HG03342 (cell line): ENCODE results near the gene DNM2.

Experiments used
- ATAC-seq: cut with Tn5 transposase; IDR thresholded peaks from one replicate; pipeline ENCODE4 v1.9.1; 2021; ENCODE audit warnings: mild to moderate bottlenecking, moderate library complexity; ENCODE audit not compliant: unreplicated experiment

Gene DNM2

DNA sequence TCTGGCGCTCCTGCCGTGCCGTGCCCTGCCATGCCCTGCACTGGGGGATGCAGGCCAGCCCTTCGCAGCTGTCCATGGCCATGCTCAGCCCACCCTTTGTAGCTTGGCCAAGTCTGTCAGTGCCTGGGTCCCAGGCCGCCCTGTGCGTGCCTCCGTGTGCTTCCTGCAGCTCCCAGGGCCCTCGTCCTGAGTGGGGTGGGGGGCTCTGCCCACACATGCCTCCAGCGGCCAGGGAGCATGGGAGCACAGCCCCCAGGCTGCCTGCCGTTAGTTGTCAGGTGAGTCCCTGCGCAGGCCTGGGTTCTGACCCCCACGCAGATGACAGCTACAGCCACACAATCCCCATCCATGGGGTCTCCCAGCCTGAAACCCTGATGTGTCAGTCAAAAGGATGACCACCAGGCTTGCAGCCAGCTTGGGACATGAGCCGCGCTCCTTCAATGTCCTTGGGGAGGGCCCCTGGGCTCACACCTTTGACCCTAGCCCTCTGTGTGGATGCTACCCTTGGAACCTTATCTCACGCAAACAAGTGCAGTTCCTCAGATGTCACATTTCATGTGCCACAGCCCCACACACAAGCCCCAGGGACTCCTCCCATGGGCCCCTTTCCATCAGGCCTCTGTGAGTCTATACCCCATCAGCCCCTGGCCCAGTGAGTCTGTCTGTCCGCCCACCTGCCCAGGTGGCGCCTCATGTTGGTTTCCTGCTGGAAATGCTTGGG is 93.7 kb downstream of the DNM2 start:
- no peak for ATAC-seq

DNA sequence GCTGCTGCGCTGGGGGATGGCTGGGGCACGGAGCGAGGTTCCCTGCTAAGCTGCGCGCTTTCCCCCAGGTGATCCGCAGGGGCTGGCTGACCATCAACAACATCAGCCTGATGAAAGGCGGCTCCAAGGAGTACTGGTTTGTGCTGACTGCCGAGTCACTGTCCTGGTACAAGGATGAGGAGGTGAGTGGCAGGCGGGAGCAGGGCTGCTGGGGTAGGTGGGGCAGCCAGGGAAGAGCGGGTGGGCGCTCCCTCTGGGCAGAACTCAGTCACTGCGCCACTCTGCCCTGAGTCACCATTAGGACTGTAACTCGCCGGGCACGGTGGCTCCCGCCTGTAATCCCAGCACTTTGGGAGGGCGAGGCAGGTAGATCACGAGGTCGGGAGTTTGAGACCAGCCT is 94.3 kb downstream of the DNM2 start:
- ATAC-seq: no peak

DNA sequence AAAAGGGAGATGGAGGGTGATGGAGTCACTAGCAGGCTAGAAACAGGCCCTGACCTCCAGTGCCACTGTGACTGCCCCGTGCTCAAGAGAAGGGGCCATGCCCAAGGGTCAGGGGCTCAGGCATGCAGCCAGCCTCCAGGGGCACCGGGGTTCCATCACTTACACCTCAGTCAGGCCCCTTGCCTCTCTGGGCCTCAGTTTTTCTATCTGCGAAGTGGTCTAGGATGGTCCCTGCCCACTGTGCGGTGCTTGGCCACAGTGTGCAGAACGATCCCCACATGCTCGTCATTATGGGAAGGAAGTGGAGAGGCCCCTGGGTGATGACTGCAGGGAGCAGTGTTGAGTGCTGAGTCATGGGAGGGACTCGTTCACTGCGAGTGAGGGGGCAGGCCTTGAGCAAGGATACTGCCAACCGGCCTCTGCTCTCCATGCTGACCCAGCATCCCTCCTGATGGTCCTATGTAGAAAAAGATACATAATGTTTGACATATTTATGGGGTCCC is 95.1 kb downstream of the DNM2 start:
- ATAC-seq: no peak

DNA sequence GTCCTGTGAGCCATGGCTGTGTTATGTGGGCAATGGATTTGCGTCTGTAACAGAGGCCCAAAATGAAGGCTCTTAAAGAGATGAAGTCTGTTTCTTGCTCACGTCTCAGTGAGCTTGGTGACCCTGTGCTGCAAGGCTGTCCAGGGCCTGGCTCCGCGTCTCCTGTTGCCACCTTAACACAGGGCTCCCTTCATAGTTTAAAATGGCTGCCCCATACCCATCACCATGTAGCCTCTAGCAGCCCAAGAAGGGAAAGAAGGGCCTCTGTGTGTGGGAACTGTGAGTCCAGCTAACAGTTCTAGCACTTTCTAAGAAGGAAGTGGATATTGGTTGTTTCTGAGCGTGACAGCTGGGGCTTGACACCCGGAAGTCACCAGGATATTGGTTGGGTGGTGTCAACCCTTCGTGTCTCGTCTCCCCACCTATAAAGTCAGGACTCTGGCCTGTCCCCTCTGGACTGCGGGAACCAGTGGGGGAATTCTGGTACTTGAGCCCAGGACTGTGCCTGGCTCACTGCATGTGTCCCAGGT is 97.2 kb downstream of the DNM2 start:
- ATAC-seq: no peak

DNA sequence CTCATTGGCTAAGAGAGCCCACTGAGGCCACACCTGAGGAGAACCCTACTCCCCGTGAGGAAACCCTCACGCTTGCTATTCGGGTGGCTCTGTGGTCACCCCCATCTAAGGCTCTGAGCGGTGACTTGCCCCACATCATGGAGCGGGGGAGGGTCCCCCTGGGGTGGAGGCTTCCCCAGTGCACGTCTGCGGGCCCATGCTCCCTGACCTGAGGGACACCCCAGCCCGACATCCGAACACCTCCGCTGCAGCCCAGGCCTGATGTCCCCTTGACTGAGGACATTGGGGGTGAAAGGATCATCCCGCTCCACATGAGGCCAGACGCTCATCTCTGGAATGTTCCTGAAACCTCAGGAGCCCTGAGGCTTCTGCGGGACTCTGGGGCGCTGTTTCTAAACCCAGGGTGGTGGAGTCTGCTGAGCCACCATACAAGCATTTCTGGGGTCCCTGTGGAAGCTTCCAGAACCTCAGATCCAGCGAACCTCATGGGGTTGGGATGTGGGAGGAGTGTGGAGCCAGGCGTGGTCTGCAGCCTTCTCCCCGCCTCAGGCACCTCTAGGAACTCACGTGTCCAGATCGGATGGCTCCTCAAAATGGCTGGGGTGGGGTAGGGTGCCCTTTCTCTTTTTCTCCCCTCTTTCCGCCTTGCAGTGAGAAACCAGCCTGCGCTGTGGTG is 98.2 kb downstream of the DNM2 start:
- ATAC-seq: no peak

DNA sequence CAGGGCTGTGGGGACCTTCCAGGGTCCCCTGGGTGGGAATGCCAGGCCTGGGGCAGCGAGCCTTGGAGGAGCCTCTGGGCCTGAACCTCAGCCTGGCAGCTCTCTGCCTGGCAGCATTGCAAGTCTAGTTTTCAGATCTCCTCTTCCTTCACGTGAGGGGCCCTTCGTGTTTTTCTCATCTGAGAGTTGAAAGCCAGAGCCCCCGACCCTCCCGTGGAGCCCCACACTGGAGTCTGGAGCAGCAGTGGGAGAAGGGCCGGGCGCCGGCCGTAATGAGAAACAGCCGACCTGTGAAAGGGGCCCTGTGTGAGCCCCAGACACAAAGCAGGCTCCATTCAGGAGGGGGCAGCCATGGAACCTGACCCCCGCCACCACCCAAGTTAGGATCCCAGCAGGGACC is 98.8 kb downstream of the DNM2 start:
- no peak for ATAC-seq

DNA sequence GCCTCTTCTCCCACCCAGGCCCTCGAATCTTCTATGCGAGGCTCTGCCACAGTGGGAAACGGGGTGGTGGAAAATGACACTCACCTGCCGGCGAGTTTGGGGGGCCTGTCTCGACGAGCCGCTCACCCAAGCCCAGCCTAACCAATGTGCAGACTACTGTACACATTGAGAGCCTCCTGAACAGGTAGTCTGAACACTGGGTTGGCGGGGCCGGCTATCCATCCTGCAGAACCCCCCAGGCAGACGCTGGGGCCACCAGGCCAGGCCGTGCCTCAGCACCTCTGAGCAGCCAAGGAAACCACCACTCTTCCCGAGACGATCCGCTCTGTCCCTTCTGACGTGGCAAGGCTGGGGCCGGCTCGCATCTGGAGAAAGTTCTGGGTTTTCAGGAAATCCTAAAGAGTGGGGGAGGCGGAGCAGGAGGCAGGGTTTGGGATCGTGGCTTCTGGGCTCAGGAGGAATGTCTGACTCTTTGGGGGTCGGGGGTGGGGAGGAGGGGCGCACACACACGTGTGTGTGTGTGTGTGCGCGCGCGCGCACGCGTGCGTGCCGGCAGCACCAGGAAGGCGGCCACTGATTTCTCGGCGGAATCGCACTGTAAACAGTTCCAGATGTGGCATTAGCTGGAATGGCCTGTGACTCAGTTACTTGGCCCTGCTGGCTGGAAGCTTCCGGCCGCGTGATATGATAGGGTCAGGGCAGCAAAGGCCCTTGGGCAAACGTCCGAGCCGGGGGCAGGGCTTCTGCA is 99.6 kb downstream of the DNM2 start:
- no peak for ATAC-seq

DNA sequence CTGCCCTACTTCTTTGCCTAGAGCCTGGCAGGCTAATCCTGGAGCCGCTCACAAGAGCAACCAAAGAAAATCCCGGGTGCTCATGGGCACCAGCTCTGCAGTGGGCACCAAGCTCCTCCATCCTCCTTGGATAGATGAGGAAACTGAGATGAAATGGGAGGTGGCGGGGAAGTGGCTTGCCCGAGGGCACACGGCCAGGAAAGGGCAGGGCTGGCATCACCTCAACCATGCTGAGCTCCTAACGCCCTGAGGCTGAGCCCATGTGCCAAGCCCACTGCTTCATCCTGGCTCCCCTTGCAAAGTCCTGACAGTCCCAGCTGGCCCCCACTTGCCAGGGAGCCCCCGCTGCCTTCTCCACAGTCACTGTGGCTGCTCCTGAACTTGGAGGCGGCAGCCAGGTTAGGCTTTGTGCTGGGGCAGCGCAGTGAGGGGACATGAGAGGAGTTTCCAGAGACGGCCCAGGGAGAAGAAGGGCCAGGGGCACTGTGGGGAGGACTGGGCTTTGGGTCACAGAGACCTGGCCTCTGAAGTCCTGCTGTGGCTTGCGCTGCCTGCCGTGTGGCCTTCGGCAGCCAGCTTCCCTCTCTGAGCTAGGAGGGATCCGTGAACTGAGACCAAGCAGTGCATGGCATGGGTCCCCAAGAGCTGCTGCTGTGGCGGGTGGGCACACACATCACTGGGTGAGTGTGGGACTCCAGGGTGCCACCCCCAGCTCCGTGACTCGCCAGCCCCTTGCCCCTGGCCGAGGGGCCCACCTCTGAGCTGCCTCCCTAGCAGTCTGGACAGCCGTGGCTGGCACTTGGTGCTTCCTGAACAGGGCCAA is 100.6 kb downstream of the DNM2 start:
- ATAC-seq: no peak

DNA sequence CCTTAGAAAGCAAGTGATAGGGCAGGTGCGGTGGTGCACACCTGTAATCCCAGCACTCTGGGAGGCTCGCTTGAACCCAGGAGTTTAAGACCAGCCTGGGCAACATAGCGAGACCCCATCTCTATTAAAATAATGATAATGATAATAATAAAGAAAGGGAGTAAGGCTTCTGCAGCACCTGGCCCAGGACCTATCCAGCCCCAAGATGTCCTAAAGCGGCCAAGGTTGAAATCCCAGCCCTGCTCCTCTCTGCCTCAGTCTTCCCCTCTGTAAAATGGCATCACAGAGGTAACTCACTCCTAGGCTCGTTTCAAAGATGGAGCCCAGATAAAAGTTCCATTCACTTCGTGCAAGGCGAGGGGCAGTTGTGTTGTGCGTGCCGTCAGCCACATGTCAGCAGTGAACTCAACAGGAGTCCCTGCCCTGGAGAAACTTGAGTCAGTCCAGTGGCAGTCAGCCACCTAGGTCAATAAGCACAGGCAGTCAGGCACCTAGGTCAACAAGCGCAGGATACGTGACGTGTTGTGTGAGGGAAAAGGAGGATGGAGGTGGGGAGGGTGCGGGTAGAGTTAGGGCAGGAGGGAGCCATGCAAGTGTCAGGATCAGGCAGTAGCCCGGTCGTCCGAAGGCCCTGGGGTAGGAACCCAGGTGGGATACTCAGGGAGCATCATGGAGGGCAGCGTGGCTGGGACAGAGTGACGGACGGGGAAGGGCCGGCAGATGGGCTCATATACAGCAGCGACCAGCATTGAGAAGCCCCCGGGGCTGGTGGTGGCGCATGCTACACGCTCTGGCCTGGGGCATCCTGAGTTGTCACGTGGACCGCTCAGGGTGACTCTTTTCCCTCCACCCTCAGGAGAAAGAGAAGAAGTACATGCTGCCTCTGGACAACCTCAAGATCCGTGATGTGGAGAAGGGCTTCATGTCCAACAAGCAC is 101.5 kb downstream of the DNM2 start:
- ATAC-seq: no peak

DNA sequence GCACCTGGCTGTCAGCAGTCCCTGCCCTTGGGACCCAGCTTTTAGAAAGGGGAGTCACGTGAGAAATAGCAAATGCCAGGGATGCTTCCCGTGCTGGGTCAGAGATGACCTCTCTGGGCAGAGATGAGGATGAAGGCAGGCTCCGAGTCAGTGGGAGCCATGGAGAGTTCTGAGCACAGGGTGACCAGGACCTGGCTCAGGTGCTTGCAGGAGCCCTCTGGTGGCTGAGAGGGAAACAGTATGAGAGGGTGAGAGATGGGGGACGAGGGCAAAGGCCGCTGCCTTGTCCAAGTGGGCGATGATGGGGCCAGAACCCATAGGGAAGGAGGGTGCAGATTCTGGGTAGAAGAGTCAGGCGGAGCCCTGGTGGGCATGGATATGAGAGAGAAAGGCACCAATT is 102.3 kb downstream of the DNM2 start:
- ATAC-seq: no peak

DNA sequence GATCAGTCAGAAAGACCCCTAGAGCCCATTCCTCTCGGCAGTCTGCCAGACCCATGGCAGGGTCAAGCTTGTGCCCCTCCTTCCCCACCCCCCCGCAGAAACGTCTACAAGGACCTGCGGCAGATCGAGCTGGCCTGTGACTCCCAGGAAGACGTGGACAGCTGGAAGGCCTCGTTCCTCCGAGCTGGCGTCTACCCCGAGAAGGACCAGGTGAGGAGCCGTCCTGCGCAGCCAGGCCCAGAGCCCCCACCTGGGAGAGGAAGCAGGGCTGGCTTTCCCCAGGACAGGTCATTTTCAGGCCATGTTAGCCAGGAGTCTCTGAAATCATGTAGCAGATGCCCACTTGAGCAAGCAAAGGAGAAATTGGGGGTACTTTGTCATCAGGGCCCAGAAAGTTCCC is 105.8 kb downstream of the DNM2 start:
- no peak for ATAC-seq

DNA sequence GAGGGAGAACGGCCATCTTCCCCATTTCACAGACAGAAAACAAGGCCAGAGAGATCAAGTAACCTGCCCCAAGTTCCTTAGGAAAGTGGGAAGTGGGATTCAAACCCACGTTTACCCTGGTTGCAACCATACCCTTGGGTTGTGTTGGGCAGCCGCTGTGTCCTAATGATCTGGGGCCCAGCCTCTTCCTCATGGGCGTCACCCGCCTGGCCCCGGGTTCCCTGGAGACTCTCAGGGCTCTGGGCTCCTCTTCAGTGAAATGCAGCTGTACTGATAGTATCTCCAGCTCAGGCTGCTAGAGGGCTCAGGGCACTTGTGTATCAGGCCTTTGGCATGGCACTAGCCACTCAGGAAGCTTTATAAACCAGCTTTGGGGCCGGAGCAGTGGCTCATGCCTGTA is 108.4 kb downstream of the DNM2 start:
- ATAC-seq: no peak

DNA sequence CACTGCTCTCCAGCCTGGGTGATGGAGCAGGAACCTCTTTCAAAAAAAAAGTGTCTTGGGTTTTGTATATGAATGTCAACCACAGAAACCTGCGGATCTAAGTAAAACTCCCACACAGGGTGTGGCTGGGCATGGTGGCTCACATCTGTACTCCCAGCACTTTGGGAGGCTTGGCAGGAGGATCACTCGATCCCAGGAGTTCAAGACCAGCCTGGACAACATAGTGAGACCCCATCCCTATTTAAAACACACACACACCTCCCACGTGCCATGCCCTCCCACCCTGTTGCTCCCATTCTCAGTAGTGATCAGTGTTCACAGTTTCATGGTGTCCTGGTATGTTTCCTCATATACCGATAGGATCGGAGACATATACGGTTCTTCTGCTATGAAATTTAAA is 109.0 kb downstream of the DNM2 start:
- no peak for ATAC-seq

DNA sequence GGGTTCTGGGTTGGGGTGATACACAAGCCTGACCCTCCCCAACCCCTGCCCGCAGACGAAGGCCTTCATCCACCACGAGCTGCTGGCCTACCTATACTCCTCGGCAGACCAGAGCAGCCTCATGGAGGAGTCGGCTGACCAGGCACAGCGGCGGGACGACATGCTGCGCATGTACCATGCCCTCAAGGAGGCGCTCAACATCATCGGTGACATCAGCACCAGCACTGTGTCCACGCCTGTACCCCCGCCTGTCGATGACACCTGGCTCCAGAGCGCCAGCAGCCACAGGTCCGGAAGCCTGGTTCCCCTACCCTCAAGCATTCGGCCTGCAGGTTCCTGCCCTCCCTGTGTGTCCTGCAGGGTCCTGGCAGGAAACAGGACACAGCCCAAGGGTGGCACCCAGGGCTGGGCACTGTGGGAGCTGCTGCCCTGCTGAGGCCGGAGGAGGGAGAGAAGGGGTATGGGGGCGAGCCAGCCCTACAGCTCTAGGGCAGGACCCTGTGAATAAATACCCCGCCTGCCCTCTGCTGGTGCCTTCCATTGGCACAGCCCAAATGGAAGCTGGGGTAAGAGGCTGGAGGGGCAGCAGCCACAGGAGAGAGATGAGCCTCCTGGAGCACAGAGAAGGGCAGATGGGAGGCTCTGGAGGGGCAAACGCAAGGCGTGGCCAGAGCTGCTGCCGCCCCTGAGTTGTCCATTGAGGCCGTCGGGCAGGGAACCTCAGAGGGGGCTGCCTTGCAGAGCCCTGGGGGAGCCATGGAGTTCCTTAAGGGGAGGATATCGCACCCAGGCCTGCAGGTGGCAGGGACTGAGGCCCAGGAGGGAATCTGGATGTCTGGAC is 111.3 kb downstream of the DNM2 start:
- ATAC-seq: no peak

DNA sequence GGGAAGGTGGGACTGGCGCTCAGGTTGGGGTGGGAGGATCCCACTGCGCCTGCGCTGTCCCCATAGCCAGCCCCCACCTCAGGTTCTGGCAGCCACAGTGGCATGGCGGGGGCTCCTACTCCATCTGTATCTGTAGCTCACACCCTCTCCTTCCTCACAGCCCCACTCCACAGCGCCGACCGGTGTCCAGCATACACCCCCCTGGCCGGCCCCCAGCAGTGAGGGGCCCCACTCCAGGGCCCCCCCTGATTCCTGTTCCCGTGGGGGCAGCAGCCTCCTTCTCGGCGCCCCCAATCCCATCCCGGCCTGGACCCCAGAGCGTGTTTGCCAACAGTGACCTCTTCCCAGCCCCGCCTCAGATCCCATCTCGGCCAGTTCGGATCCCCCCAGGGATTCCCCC is 112.1 kb downstream of the DNM2 start:
- no peak for ATAC-seq

DNA sequence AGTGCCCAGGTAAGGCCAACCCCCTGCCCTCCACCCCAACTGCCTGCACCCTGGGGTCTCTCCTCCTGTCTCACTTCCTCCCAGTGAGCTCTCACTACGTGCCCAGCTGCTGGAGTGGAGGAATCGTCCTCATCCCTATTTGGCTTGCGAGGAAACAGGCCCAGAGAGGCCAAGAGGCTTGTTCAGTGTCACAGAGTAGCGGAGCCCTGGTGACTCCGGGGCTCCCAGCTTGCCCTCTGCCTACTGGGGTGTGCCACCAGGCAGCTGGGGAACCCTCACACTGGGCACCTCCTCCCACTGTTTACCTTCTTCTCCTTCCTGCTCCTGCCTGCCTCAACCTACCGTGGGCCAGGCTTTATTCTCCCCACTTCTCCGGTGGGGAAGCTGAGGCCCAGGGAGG is 112.5 kb downstream of the DNM2 start:
- no peak for ATAC-seq

DNA sequence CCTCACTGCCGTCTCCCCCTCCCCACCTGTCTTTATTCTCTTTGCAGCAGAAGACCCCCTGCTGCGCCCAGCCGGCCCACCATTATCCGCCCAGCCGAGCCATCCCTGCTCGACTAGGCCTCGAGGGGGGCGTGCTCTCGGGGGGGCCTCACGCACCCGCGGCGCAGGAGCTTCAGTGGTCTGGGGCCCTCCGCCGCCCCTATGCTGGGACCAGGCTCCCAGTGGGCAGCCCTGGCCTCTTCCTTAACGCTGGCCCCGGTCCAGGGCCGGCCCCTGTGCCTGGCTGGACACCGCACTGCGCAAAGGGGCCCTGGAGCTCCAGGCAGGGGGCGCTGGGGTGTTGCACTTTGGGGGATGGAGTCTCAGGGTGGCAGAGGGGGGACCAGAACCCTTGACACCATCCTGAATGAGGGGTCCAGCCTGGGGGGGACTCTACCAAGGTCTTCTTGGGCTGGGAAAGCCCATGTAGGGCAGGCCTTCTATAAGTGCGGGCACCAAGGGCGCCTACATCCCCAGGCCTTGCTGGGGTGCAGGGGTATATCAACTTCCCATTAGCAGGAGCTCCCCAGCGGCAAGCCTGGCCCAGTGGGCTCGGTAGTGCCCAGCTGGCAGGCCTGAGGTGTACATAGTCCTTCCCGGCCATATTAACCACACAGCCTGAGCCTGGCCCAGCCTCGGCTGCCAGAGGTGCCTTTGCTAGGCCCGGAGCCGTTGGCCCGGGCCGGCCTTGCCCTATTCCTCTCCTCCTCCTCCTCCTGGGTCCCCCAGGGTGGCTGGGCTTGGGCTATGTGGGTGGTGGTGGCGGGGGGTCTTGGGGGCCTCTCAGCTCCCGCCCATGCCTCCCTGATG is 113.3 kb downstream of the DNM2 start:
- ATAC-seq: no peak
